NCI-H1092 treated with DMSO at 0.1 percent for 48 hours (cell line): ENCODE results near the gene JDP2.

Source experiments
- DNase-seq: peaks from one replicate; lab custom pipeline; 2025; lab: John Stamatoyannopoulos, UW

JDP2 gene

DNA sequence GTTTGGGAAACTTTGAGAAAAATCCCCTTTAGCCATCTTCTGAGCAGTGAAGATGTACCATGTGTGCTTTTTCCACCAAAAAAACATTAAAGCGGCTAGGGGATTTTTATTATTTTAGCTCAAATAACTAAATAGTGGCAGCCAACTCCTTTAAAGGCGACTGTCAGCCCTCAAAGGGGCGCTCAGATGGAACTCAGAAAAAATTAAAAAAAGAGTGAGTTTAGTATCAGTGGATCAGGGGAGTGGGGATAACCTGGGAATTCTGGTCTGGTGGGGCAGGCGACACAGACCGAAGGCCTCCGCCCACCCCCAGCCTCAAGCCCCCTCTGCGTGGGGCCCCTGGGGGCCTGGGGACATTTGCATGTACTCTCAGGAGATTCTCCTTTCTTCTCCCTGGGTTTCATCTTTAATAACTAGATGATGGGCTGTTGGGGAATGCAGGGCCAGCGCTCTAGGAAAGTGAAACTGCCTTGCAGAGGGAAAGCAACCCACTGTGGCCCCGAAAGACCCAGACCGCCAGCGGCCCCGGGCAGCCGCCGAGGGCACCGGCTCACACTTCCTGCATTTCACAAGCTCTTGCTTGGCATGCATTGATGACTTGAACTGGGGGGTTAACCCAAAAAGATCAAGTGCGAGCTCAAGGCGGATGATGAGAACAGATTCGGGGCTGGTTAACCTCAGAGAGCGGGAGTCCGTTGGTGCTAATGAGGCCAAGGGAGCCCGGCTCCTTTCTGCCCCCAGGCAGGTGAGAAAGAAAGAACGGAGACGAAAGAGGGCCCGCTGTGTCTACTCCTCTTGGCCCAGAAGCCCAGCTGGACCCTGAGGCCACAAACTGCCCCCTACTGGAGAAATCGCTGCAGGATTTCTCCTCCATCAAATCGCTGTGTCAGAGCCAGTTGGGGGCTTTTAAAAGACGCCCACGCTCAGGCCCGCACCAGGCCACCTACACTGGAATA lies 87.1 kb downstream of the JDP2 start:
- no peak for DNase-seq

DNA sequence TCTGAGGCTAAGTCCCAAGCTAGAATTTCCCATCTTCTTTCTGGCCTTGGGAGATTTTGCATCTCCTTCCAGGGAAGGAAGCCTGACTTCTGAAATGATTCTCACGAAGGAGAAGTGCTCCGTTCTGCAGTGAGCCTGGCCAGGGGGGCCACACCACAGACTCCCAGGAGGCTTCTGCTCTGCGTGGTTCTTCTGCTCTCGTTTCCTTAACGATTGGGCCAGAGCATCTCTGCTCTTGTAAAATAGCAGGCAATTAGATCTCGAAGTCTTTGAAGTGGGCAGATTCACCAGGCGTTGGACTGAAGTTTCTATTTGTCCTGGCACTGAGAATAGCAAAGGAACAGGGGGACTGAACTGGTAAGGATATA lies 87.8 kb downstream of the JDP2 start:
- DNase-seq = no peak

DNA sequence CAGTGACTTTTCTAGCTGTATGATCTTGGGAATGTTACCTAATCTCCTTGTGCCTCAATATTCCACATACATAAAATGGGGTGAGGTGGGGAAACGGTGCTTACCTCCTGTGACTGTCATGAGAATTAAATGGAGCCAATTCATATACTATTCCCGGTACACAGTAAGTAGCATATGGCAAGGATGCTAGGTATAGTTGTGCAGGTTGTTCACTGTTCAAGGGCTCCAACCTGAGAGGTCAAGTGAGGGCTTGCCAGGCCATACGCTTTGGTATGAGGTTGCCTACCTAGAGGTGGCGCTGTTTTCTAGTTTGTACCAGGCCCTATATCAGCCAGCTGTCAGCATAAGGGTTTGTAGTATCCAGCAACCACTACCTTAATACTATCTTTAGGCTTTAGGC lies 90.8 kb downstream of the JDP2 start:
- DNase-seq = no peak

DNA sequence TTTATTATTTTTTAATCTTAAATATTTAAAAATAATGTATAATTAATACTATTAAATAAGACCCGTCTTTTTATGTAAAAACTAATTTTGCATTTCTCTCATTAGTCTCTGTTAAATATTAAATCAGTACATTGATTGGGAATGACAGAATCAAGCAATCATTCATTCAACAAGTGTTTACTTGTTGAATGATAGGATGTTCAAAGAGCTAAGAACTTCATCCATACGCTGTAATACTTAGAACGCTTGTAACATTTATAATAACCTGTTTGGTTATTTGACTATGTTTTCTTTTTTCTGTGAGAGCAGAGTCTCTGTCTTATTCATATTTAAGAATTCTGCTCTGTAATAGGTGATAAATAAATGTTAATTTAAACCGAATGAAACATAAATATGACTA lies 91.6 kb downstream of the JDP2 start:
- DNase-seq = no peak

DNA sequence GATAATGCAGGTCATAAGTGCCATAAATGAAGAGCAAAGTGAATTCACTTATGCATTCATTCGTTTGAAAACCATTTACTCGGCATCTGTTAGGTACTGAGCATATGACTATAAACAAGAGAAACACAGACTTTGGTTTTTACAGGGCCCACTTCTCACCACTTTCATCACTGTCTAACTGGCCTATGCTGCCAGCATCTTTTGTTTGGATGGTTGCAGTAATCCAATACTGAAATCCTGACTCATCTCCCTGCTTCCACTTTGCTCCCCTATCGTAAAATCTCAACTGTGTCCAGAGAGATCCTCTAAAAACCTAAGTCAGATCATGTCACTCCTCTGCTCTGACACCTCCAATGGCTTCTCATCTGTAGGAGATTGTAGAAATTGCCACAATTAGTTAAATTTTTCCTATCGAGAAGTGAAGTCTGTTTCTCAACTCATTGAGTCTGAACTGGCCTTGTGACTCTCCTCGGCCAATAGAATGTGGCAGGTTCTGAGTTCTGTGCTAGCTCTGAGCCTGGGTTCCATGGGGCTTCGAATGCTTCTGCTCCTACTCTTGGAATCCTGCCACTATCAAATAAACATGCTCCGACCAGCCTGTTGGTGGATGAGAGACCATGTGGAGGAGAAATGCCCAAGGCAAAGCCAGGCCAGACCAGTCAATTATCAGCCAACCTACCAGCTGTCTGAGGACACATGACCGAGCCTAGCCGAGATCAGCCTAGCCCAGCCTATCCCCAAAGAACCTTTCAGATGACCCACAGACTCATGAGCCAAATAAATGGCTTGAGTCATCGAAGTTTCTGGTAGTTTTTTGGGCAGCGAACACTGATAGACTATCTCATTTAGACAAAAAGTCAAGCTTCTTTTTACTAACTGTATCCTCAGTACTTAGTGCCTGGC lies 92.3 kb downstream of the JDP2 start:
- no peak for DNase-seq

DNA sequence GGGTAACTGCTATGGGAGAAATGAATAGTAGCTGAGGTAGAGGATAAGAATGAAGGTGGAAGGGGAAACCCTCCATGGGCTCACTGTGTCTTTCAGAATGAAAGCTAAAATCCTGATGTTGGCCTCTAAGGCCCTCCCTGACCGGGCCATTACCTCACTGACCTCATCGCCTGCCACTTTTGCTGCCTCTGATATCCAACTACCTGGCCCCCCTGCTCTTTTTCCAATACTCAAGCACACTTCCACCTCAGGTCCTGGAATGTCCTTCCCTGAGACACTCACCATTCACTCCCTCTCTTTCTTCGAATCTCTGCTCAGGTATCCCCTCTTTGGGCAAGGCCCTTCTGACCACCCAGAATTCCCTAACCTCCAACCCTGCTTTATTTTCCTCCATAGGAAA lies 93.0 kb downstream of the JDP2 start:
- no peak for DNase-seq

DNA sequence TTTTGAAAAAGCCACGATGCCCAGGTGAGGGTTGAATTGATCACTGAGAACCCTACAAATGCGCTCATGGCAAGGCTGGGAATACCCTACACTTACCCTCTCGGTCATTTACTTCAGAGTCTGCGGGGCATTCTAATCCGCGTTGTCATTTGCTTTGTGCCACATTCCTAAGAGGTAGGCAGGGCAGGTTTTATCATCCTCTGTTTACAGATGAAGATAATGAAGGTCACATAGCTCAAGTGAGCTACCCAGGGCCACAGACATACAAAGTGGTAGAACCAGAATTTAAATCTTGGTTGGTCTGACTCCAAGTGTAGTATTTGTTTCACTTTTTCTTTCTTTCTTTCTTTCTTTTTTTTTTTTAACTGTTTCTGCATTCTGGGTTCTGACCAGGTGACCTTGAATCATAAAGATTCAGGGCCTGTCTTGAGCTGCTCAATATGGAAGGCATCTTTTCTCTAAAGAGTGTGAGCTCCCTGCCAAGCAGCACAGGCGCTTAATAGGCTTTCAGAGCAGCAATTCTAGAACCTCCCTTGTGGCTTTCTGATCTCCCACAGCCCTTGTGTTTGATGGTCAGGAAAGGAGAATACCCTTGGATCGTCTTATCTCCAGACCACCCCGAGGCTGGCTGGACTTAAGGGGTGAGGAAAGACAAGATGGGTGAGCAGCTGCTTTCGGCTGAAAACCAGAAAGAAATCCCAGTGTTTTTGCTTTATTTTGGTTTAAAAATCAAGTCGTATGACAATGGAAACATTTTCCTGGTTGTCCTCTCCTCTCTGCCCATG lies 93.8 kb downstream of the JDP2 start:
- no peak for DNase-seq

DNA sequence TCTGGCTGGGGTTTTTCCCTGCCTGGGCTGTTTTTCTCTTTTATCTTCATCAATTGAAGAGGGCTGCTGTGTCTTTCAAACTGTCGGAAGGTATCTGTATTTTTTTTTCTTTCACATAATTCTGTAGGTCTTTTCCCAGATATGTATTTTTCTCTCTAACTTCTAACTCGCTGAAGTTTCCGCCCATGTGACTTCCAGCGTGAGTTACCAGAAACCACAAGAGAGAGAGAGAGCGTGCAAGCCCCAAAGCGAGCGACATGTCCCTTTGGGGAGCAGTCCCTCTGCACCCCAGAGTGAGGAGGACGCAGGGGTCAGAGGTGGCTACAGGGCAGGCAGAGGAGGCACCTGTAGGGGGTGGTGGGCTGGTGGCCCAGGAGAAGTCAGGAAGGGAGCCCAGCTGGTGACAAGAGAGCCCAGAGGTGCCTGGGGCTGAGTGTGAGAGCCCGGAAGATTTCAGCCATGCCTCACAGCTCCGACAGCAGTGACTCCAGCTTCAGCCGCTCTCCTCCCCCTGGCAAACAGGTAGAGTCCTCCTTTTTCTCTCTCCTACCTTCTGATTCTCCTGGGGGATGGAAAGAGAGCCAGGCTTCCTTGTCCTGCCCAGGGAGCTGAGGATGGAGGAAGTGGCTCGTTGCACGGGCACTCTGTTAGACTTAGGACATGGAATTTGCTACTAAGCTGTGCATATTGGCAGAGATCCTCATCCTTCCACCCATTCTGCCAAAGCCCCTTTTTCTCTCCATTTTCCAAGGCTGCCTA lies 94.6 kb downstream of the JDP2 start, which contains the start of gene BATF:
Gene BATF, plus strand, starts transcription at position 246 of the 759 bp plus-strand sequence. Its CDS starts 214 bp downstream, at position 460.
- no peak for DNase-seq

DNA sequence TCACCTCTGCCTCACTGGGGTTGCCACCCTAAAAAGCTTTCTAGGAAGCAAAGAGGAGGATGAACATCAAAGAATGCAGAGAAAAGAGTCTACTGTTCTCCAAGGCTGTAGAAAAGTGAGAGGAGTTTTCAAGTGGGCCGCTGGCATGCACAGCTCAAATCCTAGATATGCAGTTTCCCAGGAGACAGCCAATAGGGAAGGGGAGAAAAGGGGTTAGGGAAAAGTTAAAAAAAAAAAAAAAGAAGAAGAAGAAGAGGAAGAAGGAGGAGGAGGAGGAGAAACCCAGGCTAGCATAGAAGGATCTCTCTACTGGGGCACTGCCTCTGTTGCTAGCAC lies 95.1 kb downstream of the JDP2 start:
- DNase-seq = no peak
